Vagina (tissue), 2 donors: ENCODE data around the gene CHMP6. TPM values are rescaled to one million over a fixed set of nuclear protein-coding genes. Genes with fewer than 3 reads are reported as not detected.

Source experiments
- DNase-seq, 2 donors: peaks; one replicate each; pipeline ENCODE4 v3.0.0-alpha.2; 2017; ENCODE audit errors: extremely low spot score in 2 of 2
- H3K27ac ChIP-seq: fragments of 200-600 bp; sonication (generic); one replicate; pipeline ENCODE4 v1.5.1; 2019
- H3K27me3 ChIP-seq: fragments of 200-600 bp; sonication (generic); one replicate; pipeline ENCODE4 v1.5.1; 2019
- H3K36me3 ChIP-seq, 2 donors: fragments of 200-600 bp; sonication (generic); one replicate each; pipeline ENCODE4 v1.5.1; 2017 to 2019
- H3K4me1 ChIP-seq: fragments of 200-600 bp; sonication (generic); one replicate; pipeline ENCODE4 v1.5.1; 2019
- H3K4me3 ChIP-seq, 2 donors: fragments of 200-600 bp; sonication (generic); 1 replicate in 1 of 2; 2 replicates in 1 of 2; pipeline ENCODE4 v1.5.1; 2016 to 2019
- H3K9me3 ChIP-seq: fragments of 200-600 bp; sonication (generic); one replicate; pipeline ENCODE4 v1.5.1; 2019
- POLR2A ChIP-seq, 2 donors: fragments of 450-650 bp; IDR thresholded peaks; one replicate each; pipeline ENCODE4 v1.6.1; 2017; ENCODE audit warnings: antibody characterized with exemption in 2 of 2, mild to moderate bottlenecking in 2 of 2, moderate library complexity in 2 of 2
- POLR2AphosphoS5 ChIP-seq, 2 donors: sonication (generic); formaldehyde crosslinking; IDR thresholded peaks; one replicate each; pipeline ENCODE4 v1.9.0; 2017; ENCODE audit warnings: antibody characterized with exemption in 2 of 2, mild to moderate bottlenecking in 2 of 2, low read depth in 1 of 2; ENCODE audit not compliant: insufficient read depth in 1 of 2
- intact Hi-C: fragments of 100-400 bp; cut with DNase I; formaldehyde crosslinking; loops from one replicate; pipeline ENCODE4 v1.15.1; 2023
- total RNA-seq: library from RNA; depleted of rRNA; stranded (reverse); fragments of >200 nt; gene quantifications from one replicate; pipeline ENCODE4 v1.2.3, GENCODE V29; 2016
- TF ChIP-seq, protein P1 (sequence below), 3 experiments: fragments of 450-650 bp in 2 of 3; fragments of 200-600 bp in 1 of 3; sonication (generic) in 1 of 3; IDR thresholded peaks; one replicate each; pipeline ENCODE4 v1.5.1; 2017 to 2019; ENCODE audit warnings: antibody characterized with exemption in 3 of 3, mild to moderate bottlenecking in 2 of 3, moderate library complexity in 2 of 3

The CHMP6 gene
- total RNA-seq, 1 donor from 2014 or later: 31.7 TPM

GRCh38 chr17:81032641-81033480 is 41.2 kb downstream of the CHMP6 start:
- Histone ChIP-seq H3K4me3 (peak overlapping the region in 1 of 2 donors; percentile 67), H3K9me3 (no peaks in the 10 kb centered on the region), H3K27ac (no peak overlapping the region), H3K27me3 (peaks cover 4% of the 10 kb centered on the region), H3K4me1 (peaks cover 36% of the 10 kb centered on the region), H3K36me3 (peaks cover 0 to 4% of the 10 kb centered on the region in 2 donors)
- DNase-seq: no peak
- intact Hi-C loops: no loop called here
- TF ChIP-seq, protein P1, sequence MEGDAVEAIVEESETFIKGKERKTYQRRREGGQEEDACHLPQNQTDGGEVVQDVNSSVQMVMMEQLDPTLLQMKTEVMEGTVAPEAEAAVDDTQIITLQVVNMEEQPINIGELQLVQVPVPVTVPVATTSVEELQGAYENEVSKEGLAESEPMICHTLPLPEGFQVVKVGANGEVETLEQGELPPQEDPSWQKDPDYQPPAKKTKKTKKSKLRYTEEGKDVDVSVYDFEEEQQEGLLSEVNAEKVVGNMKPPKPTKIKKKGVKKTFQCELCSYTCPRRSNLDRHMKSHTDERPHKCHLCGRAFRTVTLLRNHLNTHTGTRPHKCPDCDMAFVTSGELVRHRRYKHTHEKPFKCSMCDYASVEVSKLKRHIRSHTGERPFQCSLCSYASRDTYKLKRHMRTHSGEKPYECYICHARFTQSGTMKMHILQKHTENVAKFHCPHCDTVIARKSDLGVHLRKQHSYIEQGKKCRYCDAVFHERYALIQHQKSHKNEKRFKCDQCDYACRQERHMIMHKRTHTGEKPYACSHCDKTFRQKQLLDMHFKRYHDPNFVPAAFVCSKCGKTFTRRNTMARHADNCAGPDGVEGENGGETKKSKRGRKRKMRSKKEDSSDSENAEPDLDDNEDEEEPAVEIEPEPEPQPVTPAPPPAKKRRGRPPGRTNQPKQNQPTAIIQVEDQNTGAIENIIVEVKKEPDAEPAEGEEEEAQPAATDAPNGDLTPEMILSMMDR (IDR thresholded peaks at IDR 0.05): no peak
- TF ChIP-seq POLR2AphosphoS5 (IDR thresholded peaks at IDR 0.05; ENCODE audit: insufficient read depth in 1 of 2, low read depth in 1 of 2) (no peak), POLR2A (IDR thresholded peaks at IDR 0.05) (no peak)

DNA sequence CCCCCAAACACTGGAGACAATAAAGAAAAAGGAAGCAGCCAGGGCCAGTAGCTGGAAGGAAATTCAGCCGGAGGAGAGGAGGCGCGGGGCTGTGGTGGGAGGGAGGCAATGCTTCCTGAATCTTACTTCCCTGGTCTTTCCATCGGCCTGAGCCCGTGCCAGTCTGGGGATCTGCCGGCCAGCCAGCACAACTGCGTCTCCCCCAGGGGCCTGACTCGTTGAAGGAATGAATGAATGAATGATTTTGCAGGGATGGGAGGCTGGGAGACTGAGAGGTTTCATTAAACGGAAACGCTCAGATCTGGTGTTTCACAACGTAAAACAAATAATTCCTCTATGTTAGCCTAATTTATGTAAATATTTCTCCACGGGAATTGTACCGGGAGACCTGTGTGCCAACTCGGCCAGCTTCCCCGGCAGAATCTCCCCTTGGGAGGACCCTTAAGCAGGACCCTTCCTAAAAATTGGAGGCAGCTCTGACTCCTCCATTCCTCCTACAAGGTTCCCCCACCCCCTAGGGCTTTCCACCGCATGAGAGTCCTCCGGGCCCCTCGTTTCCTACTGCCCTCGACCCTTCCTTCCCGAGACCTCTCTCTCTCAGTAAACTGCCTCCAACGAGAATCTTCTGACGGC is 42.0 kb downstream of the CHMP6 start:
- H3K27ac ChIP-seq: no peak overlapping the region
- TF ChIP-seq POLR2A (IDR thresholded peaks at IDR 0.05) (no peak), POLR2AphosphoS5 (IDR thresholded peaks at IDR 0.05; ENCODE audit: insufficient read depth in 1 of 2, low read depth in 1 of 2) (no peak)
- TF ChIP-seq, protein P1 (IDR thresholded peaks at IDR 0.05): no peak

GRCh38 chr17:81034168-81034777 is 42.6 kb downstream of the CHMP6 start:
- intact Hi-C loops: no loop called here
- Histone ChIP-seq H3K27me3 (no peaks in the 10 kb centered on the region), H3K9me3 (no peaks in the 10 kb centered on the region), H3K4me3 (peak overlapping the region; percentile 67 to 92), H3K36me3 (peaks cover 0 to 4% of the 10 kb centered on the region in 2 donors), H3K4me1 (peaks cover 46% of the 10 kb centered on the region), H3K27ac (no peak overlapping the region)
- TF ChIP-seq POLR2AphosphoS5 (IDR thresholded peaks at IDR 0.05; ENCODE audit: insufficient read depth in 1 of 2, low read depth in 1 of 2): no peak
- no peak for TF ChIP-seq POLR2A (IDR thresholded peaks at IDR 0.05)
- TF ChIP-seq, protein P1 (IDR thresholded peaks at IDR 0.05): no peak
- DNase-seq: no peak

More for the DNA sequence above, 42.0 kb downstream of the CHMP6 start:
- Histone ChIP-seq H3K4me1 (peaks cover 40% of the 10 kb centered on the region), H3K27me3 (peaks cover 2% of the 10 kb centered on the region), H3K9me3 (no peaks in the 10 kb centered on the region), H3K4me3 (peak overlapping the region; percentile 67 to 92), H3K36me3 (peaks cover 0 to 4% of the 10 kb centered on the region in 2 donors)
- no peak for DNase-seq
- intact Hi-C loops: no loop called here

DNA sequence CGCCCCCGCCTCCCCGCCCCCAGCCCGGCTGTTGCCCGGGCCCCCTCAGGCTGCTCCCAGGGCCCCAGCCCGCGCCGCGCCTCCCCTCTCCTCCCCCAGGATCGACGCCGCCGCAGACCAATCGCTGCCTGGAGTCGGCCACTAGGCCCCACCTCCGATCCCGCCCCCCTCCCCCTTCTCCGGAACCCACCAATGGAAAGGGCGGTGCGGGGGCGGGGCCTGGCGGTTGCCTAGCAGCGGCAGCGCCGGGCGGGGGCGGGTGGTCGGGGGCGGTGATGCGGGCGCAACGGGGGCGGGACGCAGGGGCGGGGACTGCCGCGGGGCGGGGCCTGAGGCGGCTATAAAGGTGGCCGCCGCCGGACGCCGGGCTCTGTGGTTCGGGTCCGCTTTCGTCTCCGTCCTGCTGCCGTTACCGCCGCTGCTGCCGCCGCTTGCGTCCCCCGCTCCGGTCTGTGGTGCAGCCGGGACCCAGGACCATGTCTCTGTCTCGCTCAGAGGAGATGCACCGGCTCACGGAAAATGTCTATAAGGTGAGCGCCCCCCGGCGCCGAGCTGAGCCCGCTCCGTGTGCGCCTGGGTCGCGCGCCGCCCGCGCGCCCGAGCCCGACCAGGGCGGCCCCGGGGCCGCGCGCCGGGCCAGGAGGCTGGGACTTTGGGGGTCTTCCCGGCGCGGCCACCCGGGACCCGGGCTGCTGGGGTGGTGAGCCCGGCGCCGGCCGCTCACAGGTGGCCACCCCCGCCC is 43.3 kb downstream of the CHMP6 start, which contains the start of gene BAIAP2:
Gene BAIAP2 (plus strand): TSS at position 373 of the 742 bp plus-strand sequence. CDS start 104 bp downstream, at position 477.
- DNase-seq: peak in 1 of 2 donors; percentile 97
- H3K36me3 ChIP-seq: peaks cover 0 to 4% of the 10 kb centered on the region in 2 donors
- H3K4me1 ChIP-seq: peaks cover 53% of the 10 kb centered on the region
- H3K27ac ChIP-seq: peak within 1 kb of the TSS; percentile 60
- H3K4me3 ChIP-seq: peak within 1 kb of the TSS; percentile 67 to 92
- no peaks in the 10 kb centered on the region for H3K27me3 ChIP-seq
- intact Hi-C loops: no loop called here
- TF ChIP-seq POLR2A (IDR thresholded peaks at IDR 0.05) (peak in 1 of 2 donors; percentile 97), POLR2AphosphoS5 (IDR thresholded peaks at IDR 0.05; ENCODE audit: insufficient read depth in 1 of 2, low read depth in 1 of 2) (peak in 1 of 2 donors; percentile 89)
- TF ChIP-seq, protein P1 (IDR thresholded peaks at IDR 0.05): no peak
- H3K9me3 ChIP-seq: no peaks in the 10 kb centered on the region
